Mammary epithelial cell (primary cell): ENCODE data around the gene GDF10.

ENCODE experiments used
- EZH2 ChIP-seq: IDR thresholded peaks from 2 replicates; pipeline ENCODE4 v1.6.1; 2012; ENCODE audit warnings: low read length, inconsistent platforms, borderline replicate concordance
- TF ChIP-seq, protein P1 (sequence below), 2 donors: IDR thresholded peaks in 1 of 2; conservative IDR thresholded peaks in 1 of 2; 2 replicates each; pipeline ENCODE4 v1.5.1; 2011 to 2012; ENCODE audit warnings: inconsistent platforms in 2 of 2, low read length in 2 of 2, mild to moderate bottlenecking in 2 of 2, control low read depth in 1 of 2, low read depth in 1 of 2; ENCODE audit not compliant: insufficient read depth in 1 of 2; ENCODE audit errors: extremely low read depth in 1 of 2

DNA sequence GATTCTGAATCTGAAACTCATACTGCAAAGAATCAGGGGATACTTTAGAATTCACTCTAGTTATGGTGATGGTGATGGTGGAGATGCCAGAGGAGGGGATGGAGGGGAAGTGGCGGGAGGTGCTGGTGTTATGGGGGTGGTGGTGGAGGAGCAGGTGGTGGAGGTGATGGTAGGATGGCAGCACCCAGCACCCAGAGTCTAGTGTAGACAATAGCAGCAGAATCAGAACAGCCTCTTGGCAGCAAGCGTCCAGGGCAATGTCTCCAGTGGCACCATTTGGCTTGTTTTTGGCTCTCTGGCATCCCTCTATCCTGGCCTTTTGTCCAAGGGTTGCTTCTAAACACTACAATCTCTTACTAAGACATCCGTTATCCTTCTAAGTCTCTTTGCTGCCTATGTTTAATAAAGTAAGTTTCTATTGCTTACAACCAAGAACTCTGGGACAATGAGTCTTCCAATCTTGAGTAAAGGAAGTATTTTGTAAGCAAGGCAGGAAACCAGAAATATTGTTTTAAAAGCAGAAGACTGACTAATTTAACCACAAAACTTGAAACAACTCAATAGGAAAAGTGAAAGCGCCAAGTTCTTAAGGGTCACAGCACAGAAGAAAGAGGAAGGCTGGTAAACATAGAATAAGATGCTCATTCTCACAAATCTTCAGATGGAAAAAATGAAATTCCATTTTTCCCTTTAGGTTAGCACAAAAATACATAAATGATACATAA lies 42.4 kb upstream of the GDF10 start:
- TF ChIP-seq, protein P1, sequence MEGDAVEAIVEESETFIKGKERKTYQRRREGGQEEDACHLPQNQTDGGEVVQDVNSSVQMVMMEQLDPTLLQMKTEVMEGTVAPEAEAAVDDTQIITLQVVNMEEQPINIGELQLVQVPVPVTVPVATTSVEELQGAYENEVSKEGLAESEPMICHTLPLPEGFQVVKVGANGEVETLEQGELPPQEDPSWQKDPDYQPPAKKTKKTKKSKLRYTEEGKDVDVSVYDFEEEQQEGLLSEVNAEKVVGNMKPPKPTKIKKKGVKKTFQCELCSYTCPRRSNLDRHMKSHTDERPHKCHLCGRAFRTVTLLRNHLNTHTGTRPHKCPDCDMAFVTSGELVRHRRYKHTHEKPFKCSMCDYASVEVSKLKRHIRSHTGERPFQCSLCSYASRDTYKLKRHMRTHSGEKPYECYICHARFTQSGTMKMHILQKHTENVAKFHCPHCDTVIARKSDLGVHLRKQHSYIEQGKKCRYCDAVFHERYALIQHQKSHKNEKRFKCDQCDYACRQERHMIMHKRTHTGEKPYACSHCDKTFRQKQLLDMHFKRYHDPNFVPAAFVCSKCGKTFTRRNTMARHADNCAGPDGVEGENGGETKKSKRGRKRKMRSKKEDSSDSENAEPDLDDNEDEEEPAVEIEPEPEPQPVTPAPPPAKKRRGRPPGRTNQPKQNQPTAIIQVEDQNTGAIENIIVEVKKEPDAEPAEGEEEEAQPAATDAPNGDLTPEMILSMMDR (conservative IDR thresholded peaks at IDR 0.05 in 1 of 2, IDR thresholded peaks at IDR 0.05 in 1 of 2; ENCODE audit: extremely low read depth in 1 of 2, insufficient read depth in 1 of 2, low read depth in 1 of 2, low read length in 2 of 2) = no peak
- TF ChIP-seq EZH2 = no peak
